Spleen (tissue), 11 donors: ENCODE results near the gene KRABD2.

Experiments used
- DNase-seq: peaks from one replicate; pipeline ENCODE4 v3.0.0-alpha.2; 2020
- H3K27ac ChIP-seq, 8 donors: fragments of 200-600 bp; sonication (generic) in 7 of 8; 1 replicate in 4 of 8; 2 replicates in 4 of 8; pipeline versions ENCODE4 v1.5.0 to v1.8.0; 2016 to 2021; ENCODE audit warnings: inconsistent platforms in 4 of 8, mild to moderate bottlenecking in 4 of 8, moderate library complexity in 1 of 8
- H3K27me3 ChIP-seq, 7 donors: fragments of 200-600 bp; sonication (generic) in 6 of 7; replicated peaks in 1 of 7; 1 replicate in 4 of 7; 2 replicates in 3 of 7; pipeline versions ENCODE4 v1.5.0 to v1.8.0; 2016 to 2021; ENCODE audit warnings: inconsistent platforms in 3 of 7, mild to moderate bottlenecking in 1 of 7
- H3K36me3 ChIP-seq, 6 donors: fragments of 200-600 bp; sonication (generic) in 5 of 6; 1 replicate in 4 of 6; 2 replicates in 2 of 6; pipeline versions ENCODE4 v1.5.0 to v1.8.0; 2016 to 2021; ENCODE audit warnings: inconsistent platforms in 2 of 6
- H3K4me1 ChIP-seq, 6 donors: fragments of 200-600 bp; sonication (generic) in 5 of 6; 1 replicate in 3 of 6; 2 replicates in 3 of 6; pipeline versions ENCODE4 v1.5.0 to v1.8.0; 2016 to 2021; ENCODE audit warnings: inconsistent platforms in 3 of 6
- H3K4me3 ChIP-seq, 8 donors: fragments of 200-600 bp; sonication (generic) in 7 of 8; 1 replicate in 4 of 8; 2 replicates in 4 of 8; pipeline versions ENCODE4 v1.5.0 to v1.8.0; 2016 to 2021; ENCODE audit warnings: inconsistent platforms in 4 of 8, mild to moderate bottlenecking in 4 of 8, moderate library complexity in 2 of 8
- H3K9me3 ChIP-seq, 8 donors: fragments of 200-600 bp; sonication (generic) in 7 of 8; 1 replicate in 4 of 8; 2 replicates in 4 of 8; pipeline versions ENCODE4 v1.5.0 to v1.8.0; 2016 to 2021; ENCODE audit warnings: inconsistent platforms in 4 of 8
- POLR2A ChIP-seq, 3 donors: fragments of 450-650 bp; IDR thresholded peaks; one replicate each; pipeline ENCODE4 v1.5.1; 2017; ENCODE audit warnings: antibody characterized with exemption in 3 of 3, mild to moderate bottlenecking in 1 of 3
- POLR2AphosphoS5 ChIP-seq, 3 donors: sonication (generic); formaldehyde crosslinking; IDR thresholded peaks; one replicate each; pipeline ENCODE4 v1.5.1; 2017; ENCODE audit warnings: antibody characterized with exemption in 3 of 3
- WGBS, 5 donors: extraction: QIAGEN DNeasy Blood & Tissue Kit in 3 of 5; methylation state at CpG; one replicate each; pipeline versions ENCODE4 v1.1.5 to v1.1.7; 2013 to 2018; 5-methylcytosine and 5-hydroxymethylcytosine counted together
- intact Hi-C: fragments of 100-400 bp; cut with DNase I; formaldehyde crosslinking; loops from one replicate; pipeline ENCODE4 v1.15.0; 2023; ENCODE audit warnings: low total_unique reads
- TF ChIP-seq, protein P1 (sequence below), 11 experiments: fragments of 200-600 bp in 7 of 11; fragments of 450-650 bp in 4 of 11; sonication (generic) in 4 of 11; IDR thresholded peaks in 8 of 11; conservative IDR thresholded peaks in 3 of 11; 1 replicate in 7 of 11; 2 replicates in 4 of 11; pipeline versions ENCODE4 v1.4.0 to v1.8.0; 2016 to 2021; ENCODE audit warnings: antibody characterized with exemption in 11 of 11, inconsistent platforms in 4 of 11, mild to moderate bottlenecking in 1 of 11
- donor health status: healthy with polysubstance abuse.
- donor health status: DM: no; HTN: no; CAD: no; lungs with moderate emphysema.
- donor health status: DM: no; HTN: no; CAD: no.
- donor health status: Bipolar disorder and iron deficiency.
- donor health status: healthy.
- donor health status: DM: no; HTN: no; CAD: no.
- donor health status: DM: yes; HTN: yes; CAD: no.

The KRABD2 gene

DNA sequence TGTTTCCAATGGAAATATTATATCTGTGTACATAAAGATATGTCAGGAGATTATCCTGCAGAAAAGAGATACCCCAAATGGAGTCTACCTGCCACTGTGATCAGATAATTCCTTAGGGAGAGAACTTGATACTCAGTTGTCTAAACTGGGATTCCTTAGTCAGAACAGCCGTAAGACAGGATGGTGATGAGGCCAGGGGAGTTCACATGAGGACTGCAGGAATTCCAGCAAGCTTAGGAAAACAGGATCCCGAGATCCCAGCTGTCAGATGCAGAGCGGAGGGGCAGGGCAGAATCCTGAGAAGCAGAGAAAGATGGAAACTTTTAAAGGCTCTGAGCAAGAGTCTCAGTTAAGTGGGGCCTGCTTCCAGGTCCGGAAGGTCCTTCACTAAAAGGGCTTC lies 4.7 kb downstream of the KRABD2 start:
- WGBS, 5 donors = 91 to 97% (median 93%) methylated on average over 4 of the region's 4 CpGs
- Histone ChIP-seq H3K27me3 (no peaks in the 10 kb centered on the region), H3K36me3 (peaks cover 0 to 40% (median 13%) of the 10 kb centered on the region in 6 donors), H3K4me1 (peaks cover 8 to 33% (median 22%) of the 10 kb centered on the region in 6 donors), H3K4me3 (no peak overlapping the region), H3K27ac (no peak overlapping the region), H3K9me3 (no peaks in the 10 kb centered on the region)
- DNase-seq = no peak
- no peak for TF ChIP-seq POLR2A (IDR thresholded peaks at IDR 0.05)
- no peak for TF ChIP-seq POLR2AphosphoS5 (IDR thresholded peaks at IDR 0.05)
- TF ChIP-seq, protein P1, sequence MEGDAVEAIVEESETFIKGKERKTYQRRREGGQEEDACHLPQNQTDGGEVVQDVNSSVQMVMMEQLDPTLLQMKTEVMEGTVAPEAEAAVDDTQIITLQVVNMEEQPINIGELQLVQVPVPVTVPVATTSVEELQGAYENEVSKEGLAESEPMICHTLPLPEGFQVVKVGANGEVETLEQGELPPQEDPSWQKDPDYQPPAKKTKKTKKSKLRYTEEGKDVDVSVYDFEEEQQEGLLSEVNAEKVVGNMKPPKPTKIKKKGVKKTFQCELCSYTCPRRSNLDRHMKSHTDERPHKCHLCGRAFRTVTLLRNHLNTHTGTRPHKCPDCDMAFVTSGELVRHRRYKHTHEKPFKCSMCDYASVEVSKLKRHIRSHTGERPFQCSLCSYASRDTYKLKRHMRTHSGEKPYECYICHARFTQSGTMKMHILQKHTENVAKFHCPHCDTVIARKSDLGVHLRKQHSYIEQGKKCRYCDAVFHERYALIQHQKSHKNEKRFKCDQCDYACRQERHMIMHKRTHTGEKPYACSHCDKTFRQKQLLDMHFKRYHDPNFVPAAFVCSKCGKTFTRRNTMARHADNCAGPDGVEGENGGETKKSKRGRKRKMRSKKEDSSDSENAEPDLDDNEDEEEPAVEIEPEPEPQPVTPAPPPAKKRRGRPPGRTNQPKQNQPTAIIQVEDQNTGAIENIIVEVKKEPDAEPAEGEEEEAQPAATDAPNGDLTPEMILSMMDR (IDR thresholded peaks at IDR 0.05 in 8 of 11, conservative IDR thresholded peaks at IDR 0.05 in 3 of 11) = no peak
- intact Hi-C loops = no loop called here

DNA sequence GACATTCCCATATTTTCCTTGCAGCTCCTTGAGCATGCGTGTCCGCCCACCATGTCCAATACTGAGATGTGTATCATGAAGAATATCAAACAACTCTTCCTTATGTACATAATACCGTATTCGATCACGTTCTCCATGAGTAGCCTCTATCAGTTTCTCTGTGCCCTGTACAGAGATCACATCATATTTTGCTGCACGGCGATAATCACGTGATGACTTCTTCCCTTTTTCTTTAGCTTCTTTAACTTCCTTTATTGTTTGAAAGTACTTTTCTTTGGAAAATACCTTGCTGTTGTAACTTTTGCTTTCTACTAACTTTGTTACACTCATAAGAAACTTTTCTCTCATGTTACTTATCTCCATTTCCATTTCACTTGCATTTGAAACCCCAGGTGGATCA lies 6.6 kb downstream of the KRABD2 start:
- no peaks in the 10 kb centered on the region for H3K27me3 ChIP-seq
- 52 to 65% (median 55%) methylated on average over 8 of the region's 8 CpGs for WGBS, 5 donors
- intact Hi-C loops = no loop called here
- DNase-seq = no peak
- peaks cover 0 to 39% (median 13%) of the 10 kb centered on the region in 6 donors for H3K36me3 ChIP-seq
- TF ChIP-seq POLR2AphosphoS5 (IDR thresholded peaks at IDR 0.05) (no peak), POLR2A (IDR thresholded peaks at IDR 0.05) (no peak)
- TF ChIP-seq, protein P1 (IDR thresholded peaks at IDR 0.05 in 8 of 11, conservative IDR thresholded peaks at IDR 0.05 in 3 of 11) = no peak
- peaks cover 0 to 32% (median 13%) of the 10 kb centered on the region in 6 donors for H3K4me1 ChIP-seq
- H3K9me3 ChIP-seq = no peaks in the 10 kb centered on the region
- peak overlapping the region in 1 of 8 donors; percentile 40 for H3K27ac ChIP-seq
- no peak overlapping the region for H3K4me3 ChIP-seq

DNA sequence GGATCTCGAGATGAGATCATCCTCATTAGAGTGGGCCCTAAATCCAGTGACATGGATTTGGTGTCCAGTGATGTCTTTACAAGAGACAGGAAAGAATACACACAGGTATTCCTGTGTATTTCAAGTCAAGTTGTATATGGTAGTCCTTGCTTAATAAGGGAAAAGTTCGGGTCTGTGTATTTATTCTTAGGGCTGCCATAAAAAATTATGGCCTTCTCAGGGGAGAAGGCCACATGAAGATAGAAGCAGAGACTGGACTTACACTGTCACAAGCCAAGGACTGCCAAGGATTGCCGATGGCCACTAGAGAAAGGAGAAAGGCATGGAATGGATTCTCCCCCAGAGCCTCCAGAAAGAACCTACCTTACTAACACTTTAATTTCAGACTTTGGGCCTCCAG lies 8.3 kb downstream of the KRABD2 start:
- no peaks in the 10 kb centered on the region for H3K27me3 ChIP-seq
- intact Hi-C loops = no loop called here
- peaks cover 0 to 47% (median 13%) of the 10 kb centered on the region in 6 donors for H3K36me3 ChIP-seq
- H3K4me3 ChIP-seq = no peak overlapping the region
- WGBS, 5 donors = 93 to 98% (median 95%) methylated on average over 3 of the region's 3 CpGs
- no peak for DNase-seq
- TF ChIP-seq, protein P1 (IDR thresholded peaks at IDR 0.05 in 8 of 11, conservative IDR thresholded peaks at IDR 0.05 in 3 of 11) = no peak
- TF ChIP-seq POLR2A (IDR thresholded peaks at IDR 0.05) (no peak), POLR2AphosphoS5 (IDR thresholded peaks at IDR 0.05) (no peak)
- H3K4me1 ChIP-seq = peaks cover 0 to 29% (median 11%) of the 10 kb centered on the region in 6 donors
- H3K9me3 ChIP-seq = no peaks in the 10 kb centered on the region
- H3K27ac ChIP-seq = no peak overlapping the region

DNA sequence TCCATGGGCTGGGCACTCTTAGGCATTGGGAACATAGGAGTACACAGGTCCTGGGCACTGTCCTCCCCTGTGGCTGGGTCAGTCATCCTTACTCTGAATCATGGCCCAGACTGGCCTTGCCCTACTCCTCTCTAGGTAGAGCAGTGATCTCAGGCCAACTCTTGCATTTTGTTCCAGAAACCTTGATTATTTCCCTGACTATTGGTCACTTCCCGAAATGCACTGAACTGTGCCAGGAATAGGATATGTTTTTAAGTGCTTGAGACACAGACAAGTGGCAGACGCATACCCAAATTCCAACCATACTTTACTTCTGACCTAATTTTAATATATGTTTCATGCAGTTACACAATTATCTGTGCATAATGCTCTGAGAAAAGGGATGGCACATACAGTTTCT lies 10.3 kb downstream of the KRABD2 start:
- H3K4me1 ChIP-seq = peaks cover 0 to 31% (median 12%) of the 10 kb centered on the region in 6 donors
- H3K4me3 ChIP-seq = no peak overlapping the region
- H3K36me3 ChIP-seq = peaks cover 0 to 38% (median 13%) of the 10 kb centered on the region in 6 donors
- WGBS, 5 donors = 59 to 81% (median 71%) methylated on average over 2 of the region's 2 CpGs
- TF ChIP-seq, protein P1 (IDR thresholded peaks at IDR 0.05 in 8 of 11, conservative IDR thresholded peaks at IDR 0.05 in 3 of 11) = no peak
- TF ChIP-seq POLR2A (IDR thresholded peaks at IDR 0.05) (no peak), POLR2AphosphoS5 (IDR thresholded peaks at IDR 0.05) (peak in 1 of 3 donors; percentile 17)
- H3K9me3 ChIP-seq = no peaks in the 10 kb centered on the region
- peak overlapping the region in 2 of 8 donors; percentile 0 to 9 for H3K27ac ChIP-seq
- H3K27me3 ChIP-seq = no peaks in the 10 kb centered on the region
- no peak for DNase-seq
- intact Hi-C loops = no loop called here
